Measurements from ENCODE around the gene PCBP3.

Gene PCBP3

DNA sequence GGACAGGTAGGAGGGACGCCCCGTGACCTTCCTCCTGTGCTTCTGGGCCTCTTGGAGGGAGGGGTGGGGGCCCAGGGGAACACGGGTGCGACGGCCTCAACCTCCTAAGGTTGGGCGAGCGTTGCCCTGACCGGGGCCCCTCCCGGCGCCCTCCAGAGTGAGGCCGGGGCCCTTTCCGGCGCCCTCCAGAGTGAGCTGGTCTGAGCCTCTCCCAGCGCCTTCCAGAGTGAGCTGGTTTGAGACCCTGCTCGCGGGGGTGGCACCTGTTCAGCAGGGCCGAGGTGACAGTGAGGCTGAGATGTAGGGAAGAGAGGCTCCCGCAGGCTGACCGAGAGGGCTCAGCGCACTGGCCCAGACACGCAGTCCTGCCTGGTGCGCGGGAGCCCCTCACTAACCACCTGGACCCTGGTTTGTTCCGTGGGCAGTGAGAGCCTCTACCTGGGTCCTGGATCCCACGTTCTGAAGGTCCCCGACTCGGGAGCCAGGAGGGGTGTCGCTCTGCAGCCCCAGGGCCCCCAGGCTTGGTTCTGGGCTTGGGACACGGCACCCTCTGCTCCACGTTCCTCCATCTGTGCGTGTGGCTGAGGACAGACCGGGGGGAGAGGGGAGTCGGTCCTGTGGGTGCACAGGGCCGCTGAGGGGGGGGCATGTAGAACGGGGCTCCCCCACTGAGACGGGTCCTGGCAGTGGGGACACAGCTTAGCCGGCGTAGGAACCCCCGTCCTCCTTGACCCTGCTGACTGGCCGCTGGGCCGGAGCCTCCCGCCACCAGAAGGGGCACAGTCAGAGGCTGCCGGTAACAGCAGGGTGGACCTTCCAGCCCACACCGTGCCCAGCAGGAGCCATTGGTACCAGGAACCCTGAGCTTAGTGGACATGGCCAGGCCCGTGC is 339.5 kb downstream of the PCBP3 start:
- peak overlapping the region; percentile 91 for H3K4me3 ChIP-seq (replicated peaks; ENCODE audit: low read depth, low read length)
- DNase-seq (ENCODE audit: low read depth) = no peak
- TF ChIP-seq, protein P1, sequence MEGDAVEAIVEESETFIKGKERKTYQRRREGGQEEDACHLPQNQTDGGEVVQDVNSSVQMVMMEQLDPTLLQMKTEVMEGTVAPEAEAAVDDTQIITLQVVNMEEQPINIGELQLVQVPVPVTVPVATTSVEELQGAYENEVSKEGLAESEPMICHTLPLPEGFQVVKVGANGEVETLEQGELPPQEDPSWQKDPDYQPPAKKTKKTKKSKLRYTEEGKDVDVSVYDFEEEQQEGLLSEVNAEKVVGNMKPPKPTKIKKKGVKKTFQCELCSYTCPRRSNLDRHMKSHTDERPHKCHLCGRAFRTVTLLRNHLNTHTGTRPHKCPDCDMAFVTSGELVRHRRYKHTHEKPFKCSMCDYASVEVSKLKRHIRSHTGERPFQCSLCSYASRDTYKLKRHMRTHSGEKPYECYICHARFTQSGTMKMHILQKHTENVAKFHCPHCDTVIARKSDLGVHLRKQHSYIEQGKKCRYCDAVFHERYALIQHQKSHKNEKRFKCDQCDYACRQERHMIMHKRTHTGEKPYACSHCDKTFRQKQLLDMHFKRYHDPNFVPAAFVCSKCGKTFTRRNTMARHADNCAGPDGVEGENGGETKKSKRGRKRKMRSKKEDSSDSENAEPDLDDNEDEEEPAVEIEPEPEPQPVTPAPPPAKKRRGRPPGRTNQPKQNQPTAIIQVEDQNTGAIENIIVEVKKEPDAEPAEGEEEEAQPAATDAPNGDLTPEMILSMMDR (IDR thresholded peaks at IDR 0.05; ENCODE audit: low read length, missing control alignments) = no peak

DNA sequence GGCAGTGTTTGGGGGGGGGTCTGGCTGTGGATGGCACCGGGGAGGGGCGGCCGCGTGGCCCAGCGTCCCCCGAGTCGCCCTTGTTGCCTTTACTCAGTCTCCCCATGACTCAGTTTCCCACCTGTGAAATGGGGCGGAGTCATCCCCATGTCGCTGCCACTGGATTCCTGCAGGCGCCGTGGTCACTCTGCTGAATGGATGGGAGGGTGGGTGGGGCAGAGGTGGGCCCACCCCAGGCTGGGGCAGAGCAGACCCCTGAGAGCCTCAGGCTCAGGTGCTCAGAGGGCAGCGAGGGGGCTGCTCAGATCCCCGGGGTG is 340.1 kb downstream of the PCBP3 start:
- peak overlapping the region; percentile 91 for H3K4me3 ChIP-seq (replicated peaks; ENCODE audit: low read depth, low read length)
- DNase-seq (ENCODE audit: low read depth) = no peak
- TF ChIP-seq, protein P1 (IDR thresholded peaks at IDR 0.05; ENCODE audit: low read length, missing control alignments) = no peak

DNA sequence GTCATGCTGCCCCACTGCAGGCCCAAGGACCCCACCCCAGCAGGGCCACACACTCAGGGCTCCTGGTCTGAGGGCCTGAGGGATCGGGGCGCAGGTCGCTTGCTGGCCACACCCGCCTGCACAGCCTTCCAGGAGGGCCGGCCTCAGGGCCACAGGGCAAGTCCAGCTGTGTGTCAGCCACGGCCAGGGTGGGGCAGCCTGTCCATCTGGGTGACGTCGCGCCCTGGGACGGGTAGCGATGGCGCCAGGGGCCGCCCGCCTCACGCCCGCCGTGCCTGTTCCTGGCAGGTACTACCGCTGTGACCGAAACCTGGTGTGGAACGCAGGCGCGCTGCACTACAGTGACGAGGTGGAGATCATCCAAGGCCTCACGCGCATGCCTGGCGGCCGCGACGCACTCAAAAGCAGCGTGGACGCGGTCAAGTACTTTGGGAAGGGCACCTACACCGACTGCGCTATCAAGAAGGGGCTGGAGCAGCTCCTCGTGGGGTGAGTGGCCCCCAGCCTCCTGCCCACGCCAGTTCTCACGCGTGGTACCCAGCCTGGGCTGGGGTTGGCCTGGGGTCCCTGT is 340.5 kb downstream of the PCBP3 start:
- peak overlapping the region; percentile 91 for H3K4me3 ChIP-seq (replicated peaks; ENCODE audit: low read depth, low read length)
- TF ChIP-seq, protein P1 (IDR thresholded peaks at IDR 0.05; ENCODE audit: low read length, missing control alignments) = no peak
- DNase-seq (ENCODE audit: low read depth) = no peak

DNA sequence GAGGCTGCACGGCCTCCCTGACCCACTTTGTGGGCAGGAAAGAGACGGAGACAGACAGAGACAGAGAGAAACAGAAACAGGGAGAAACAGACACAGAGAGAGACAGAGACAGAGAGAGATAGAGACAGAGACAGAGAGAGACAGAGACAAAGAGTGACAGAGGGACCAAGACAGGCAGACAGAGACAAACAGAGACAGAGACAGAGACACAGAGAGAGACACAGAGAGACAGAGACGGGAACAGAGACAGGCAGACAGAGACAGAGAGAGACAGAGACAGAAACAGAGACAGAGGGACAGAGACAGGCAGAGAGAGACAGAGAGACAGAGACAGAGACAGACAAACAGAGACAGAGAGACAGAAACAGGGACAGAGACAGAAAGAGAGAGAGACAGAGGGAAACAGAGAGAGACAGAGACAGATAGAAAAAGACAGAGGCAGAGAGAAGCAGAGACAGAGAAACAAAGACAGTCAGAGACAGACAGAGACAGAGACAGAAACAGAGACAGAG is 341.1 kb downstream of the PCBP3 start:
- TF ChIP-seq, protein P1 (IDR thresholded peaks at IDR 0.05; ENCODE audit: low read length, missing control alignments) = no peak
- DNase-seq (ENCODE audit: low read depth) = no peak
- H3K4me3 ChIP-seq (replicated peaks; ENCODE audit: low read depth, low read length) = no peak overlapping the region

DNA sequence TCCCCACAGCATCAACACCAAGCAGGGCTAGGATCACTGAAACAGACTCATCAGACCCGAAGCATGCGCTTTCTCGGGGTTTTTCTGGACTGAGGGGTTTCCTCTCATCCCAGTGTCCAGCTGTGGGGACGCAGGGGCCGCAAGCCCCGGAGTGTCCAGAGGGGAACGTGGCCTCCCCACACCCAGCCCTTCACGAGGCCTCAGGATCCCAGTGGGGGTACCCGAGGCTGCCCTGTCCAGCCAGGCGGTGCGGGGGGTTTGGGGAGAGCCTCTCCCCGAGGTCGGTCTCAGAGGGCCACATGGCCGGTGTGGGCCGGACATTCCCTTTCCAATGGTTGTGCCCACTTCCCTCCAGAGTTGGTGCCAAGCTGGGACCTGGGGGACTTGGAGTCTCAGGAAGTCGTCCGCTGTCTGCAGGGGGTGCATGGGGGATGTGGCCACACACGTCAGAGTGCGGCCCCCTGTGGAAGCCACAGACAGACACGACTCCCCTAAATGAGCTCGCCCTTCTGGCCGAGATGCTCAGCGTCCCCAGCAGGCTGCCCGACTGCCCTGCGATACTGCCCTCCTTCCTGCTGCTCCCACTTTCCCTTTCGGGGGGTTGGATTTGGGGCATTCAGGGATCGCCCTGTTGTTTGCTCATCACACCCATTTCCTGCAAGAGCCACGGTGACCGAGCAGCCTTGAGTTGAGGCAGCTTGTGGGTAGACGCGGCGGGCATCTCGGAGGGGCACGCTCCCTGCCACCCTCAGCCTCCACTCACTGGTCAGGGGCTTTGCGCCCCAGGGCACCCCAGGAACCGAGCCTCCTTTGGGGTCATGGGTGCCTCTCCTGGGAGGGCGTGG is 342.2 kb downstream of the PCBP3 start:
- TF ChIP-seq, protein P1 (IDR thresholded peaks at IDR 0.05; ENCODE audit: low read length, missing control alignments) = no peak
- no peak overlapping the region for H3K4me3 ChIP-seq (replicated peaks; ENCODE audit: low read depth, low read length)
- DNase-seq (ENCODE audit: low read depth) = no peak

DNA sequence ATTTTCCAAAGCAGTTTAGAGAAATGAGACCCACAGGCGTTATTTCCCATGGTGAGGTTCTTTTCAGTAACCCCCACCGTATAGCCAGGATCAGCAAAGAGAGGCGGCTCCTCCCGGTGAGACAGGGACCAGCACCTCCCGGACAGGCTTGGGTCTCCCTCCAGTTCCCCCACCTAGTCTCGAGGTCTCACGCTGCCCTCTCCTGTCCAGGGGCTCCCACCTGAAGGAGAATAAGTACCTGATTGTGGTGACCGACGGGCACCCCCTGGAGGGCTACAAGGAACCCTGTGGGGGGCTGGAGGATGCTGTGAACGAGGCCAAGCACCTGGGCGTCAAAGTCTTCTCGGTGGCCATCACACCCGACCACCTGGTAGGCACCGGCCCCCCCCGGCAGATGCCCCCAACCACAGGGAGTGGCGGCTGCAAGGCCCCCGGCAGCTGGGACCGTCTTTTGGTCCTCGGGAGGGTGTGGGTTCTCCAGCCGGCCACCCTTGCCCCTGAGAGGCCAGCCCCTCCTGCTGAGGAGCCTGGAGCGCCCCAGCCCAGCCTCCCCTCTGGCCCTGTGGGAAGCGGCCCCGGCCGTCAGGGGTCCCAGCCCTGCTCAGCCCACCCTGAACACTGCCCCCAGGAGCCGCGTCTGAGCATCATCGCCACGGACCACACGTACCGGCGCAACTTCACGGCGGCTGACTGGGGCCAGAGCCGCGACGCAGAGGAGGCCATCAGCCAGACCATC is 343.0 kb downstream of the PCBP3 start:
- no peak overlapping the region for H3K4me3 ChIP-seq (replicated peaks; ENCODE audit: low read depth, low read length)
- DNase-seq (ENCODE audit: low read depth) = no peak
- TF ChIP-seq, protein P1 (IDR thresholded peaks at IDR 0.05; ENCODE audit: low read length, missing control alignments) = no peak
